Upper lobe of left lung (tissue), 6 donors: Measurements from ENCODE around the gene RBM10. TPM values are rescaled to one million over a fixed set of nuclear protein-coding genes. Genes with fewer than 3 reads are reported as not detected.

Source experiments
- ATAC-seq, 2 donors: fragments of 200-7000 bp; cut with Tn5 transposase; one replicate each; pipeline ENCODE4 v1.9.1; 2022; ENCODE audit warnings: mild to moderate bottlenecking in 2 of 2, moderate library complexity in 2 of 2; ENCODE audit not compliant: low FRiP score in 2 of 2
- DNase-seq, 2 donors: peaks; one replicate each; pipeline ENCODE4 v3.0.0-alpha.2; 2019 to 2020
- H3K27ac ChIP-seq, 4 donors: fragments of 200-600 bp; sonication (generic); one replicate each; pipeline ENCODE4 v1.5.1; 2016 to 2019
- H3K27me3 ChIP-seq, 4 donors: fragments of 200-600 bp; sonication (generic); one replicate each; pipeline ENCODE4 v1.5.1; 2017 to 2019
- H3K36me3 ChIP-seq, 4 donors: fragments of 200-600 bp; sonication (generic); one replicate each; pipeline ENCODE4 v1.5.1; 2016 to 2019
- H3K4me1 ChIP-seq, 4 donors: fragments of 200-600 bp; sonication (generic); one replicate each; pipeline ENCODE4 v1.5.1; 2018 to 2019
- H3K4me3 ChIP-seq, 4 donors: fragments of 200-600 bp; sonication (generic); one replicate each; pipeline ENCODE4 v1.5.1; 2017 to 2019; ENCODE audit warnings: mild to moderate bottlenecking in 2 of 4, moderate library complexity in 1 of 4
- H3K9me3 ChIP-seq, 4 donors: fragments of 200-600 bp; sonication (generic); one replicate each; pipeline ENCODE4 v1.5.1; 2018 to 2019
- CTCF ChIP-seq, 6 experiments: fragments of 450-650 bp in 4 of 6; fragments of 200-600 bp in 2 of 6; sonication (generic) in 2 of 6; IDR thresholded peaks; one replicate each; pipeline ENCODE4 v1.5.1; 2016 to 2019; ENCODE audit warnings: antibody characterized with exemption in 6 of 6
- EP300 ChIP-seq, 4 donors: sonication (generic); formaldehyde crosslinking; IDR thresholded peaks; one replicate each; pipeline ENCODE4 v1.5.1; 2017; ENCODE audit warnings: antibody characterized with exemption in 4 of 4, control low read depth in 2 of 4
- POLR2A ChIP-seq, 4 donors: fragments of 450-650 bp; IDR thresholded peaks; one replicate each; pipeline ENCODE4 v1.5.1; 2016 to 2017; ENCODE audit warnings: antibody characterized with exemption in 4 of 4, mild to moderate bottlenecking in 2 of 4
- POLR2AphosphoS5 ChIP-seq, 2 donors: sonication (generic); formaldehyde crosslinking; IDR thresholded peaks; one replicate each; pipeline ENCODE4 v1.5.1; 2017; ENCODE audit warnings: antibody characterized with exemption in 2 of 2
- WGBS, 2 donors: methylation state at CpG; one replicate each; pipeline ENCODE4 v1.1.5; 2017 to 2018; 5-methylcytosine and 5-hydroxymethylcytosine counted together
- total RNA-seq, 6 donors: library from RNA; depleted of rRNA in 4 of 6; stranded (reverse); fragments of >200 nt in 4 of 6; gene quantifications; one replicate each; pipeline versions ENCODE4 v1.1.0 to v1.2.1, GENCODE V29; 2016 to 2021
- donor health status: DM: no; HTN: no; CAD: no; lungs with moderate emphysema.
- donor health status: DM: no; HTN: yes; CAD: no; lungs with severe emphysema.

Gene RBM10
- total RNA-seq, 6 donors from 2014 or later = 29.2 to 59.7 (median 32.5) TPM

- no peaks in the 10 kb centered on the region for H3K27me3 ChIP-seq
- ATAC-seq (no peak), DNase-seq (no peak)
- no peak overlapping the region for H3K27ac ChIP-seq
- H3K4me3 ChIP-seq = no peak overlapping the region
- 79 to 88% methylated on average over 5 of the region's 5 CpGs for WGBS, 2 donors
- no peaks in the 10 kb centered on the region for H3K9me3 ChIP-seq
- peaks cover 10 to 100% (median 75%) of the 10 kb centered on the region in 4 donors for H3K36me3 ChIP-seq
- TF ChIP-seq EP300 (IDR thresholded peaks at IDR 0.05) (no peak), POLR2AphosphoS5 (IDR thresholded peaks at IDR 0.05) (no peak), CTCF (IDR thresholded peaks at IDR 0.05) (no peak), POLR2A (IDR thresholded peaks at IDR 0.05) (no peak)
- H3K4me1 ChIP-seq = no peaks in the 10 kb centered on the region
These were observed 59.9 kb downstream of the RBM10 start for GRCh38 chrX:47204970-47205369.

- no peaks in the 10 kb centered on the region for H3K27me3 ChIP-seq
- peaks cover 9 to 100% (median 70%) of the 10 kb centered on the region in 4 donors for H3K36me3 ChIP-seq
- no peak overlapping the region for H3K4me3 ChIP-seq
- no peaks in the 10 kb centered on the region for H3K4me1 ChIP-seq
- TF ChIP-seq POLR2A (IDR thresholded peaks at IDR 0.05) = no peak
- TF ChIP-seq POLR2AphosphoS5 (IDR thresholded peaks at IDR 0.05) = no peak
- TF ChIP-seq EP300 (IDR thresholded peaks at IDR 0.05) = no peak
- TF ChIP-seq CTCF (IDR thresholded peaks at IDR 0.05) = no peak
- WGBS, 2 donors = 91 to 94% methylated on average over 2 to 3 of the region's 3 CpGs
- no peaks in the 10 kb centered on the region for H3K9me3 ChIP-seq
- no peak for DNase-seq
- ATAC-seq = no peak
- H3K27ac ChIP-seq = no peak overlapping the region
These were observed 61.3 kb downstream of the RBM10 start for GRCh38 chrX:47206316-47206715.

- Histone ChIP-seq H3K4me1 (no peaks in the 10 kb centered on the region), H3K27me3 (no peaks in the 10 kb centered on the region), H3K4me3 (no peak overlapping the region), H3K36me3 (peaks cover 9 to 100% (median 67%) of the 10 kb centered on the region in 4 donors), H3K9me3 (no peaks in the 10 kb centered on the region), H3K27ac (no peak overlapping the region)
- TF ChIP-seq EP300 (IDR thresholded peaks at IDR 0.05) = no peak
- no peak for TF ChIP-seq POLR2AphosphoS5 (IDR thresholded peaks at IDR 0.05)
- TF ChIP-seq CTCF (IDR thresholded peaks at IDR 0.05) = no peak
- no peak for TF ChIP-seq POLR2A (IDR thresholded peaks at IDR 0.05)
- WGBS, 2 donors = 87 to 96% methylated on average over 3 to 12 of the region's 12 CpGs
- ATAC-seq (no peak), DNase-seq (no peak)
These were observed 63.1 kb downstream of the RBM10 start for GRCh38 chrX:47208108-47208507.

GRCh38 chrX:47209508-47210238 is 64.7 kb downstream of the RBM10 start:
- no peak for DNase-seq
- WGBS, 2 donors = 80 to 92% methylated on average over 1 to 16 of the region's 16 CpGs
- Histone ChIP-seq H3K4me3 (no peak overlapping the region), H3K9me3 (no peaks in the 10 kb centered on the region), H3K36me3 (peaks cover 7 to 100% (median 69%) of the 10 kb centered on the region in 4 donors), H3K27me3 (no peaks in the 10 kb centered on the region), H3K27ac (no peak overlapping the region), H3K4me1 (no peaks in the 10 kb centered on the region)
- TF ChIP-seq CTCF (IDR thresholded peaks at IDR 0.05) (no peak), POLR2AphosphoS5 (IDR thresholded peaks at IDR 0.05) (no peak), POLR2A (IDR thresholded peaks at IDR 0.05) (no peak), EP300 (IDR thresholded peaks at IDR 0.05) (no peak)
- ATAC-seq = no peak
